ENCODE measurements around the gene CST9.
A peak's percentile ranks its signal among the peaks of the same experiment; 100 is the strongest.
"Not testable (repeated sequence)": the region's sequence is repeated elsewhere in the genome, so short reads cannot be mapped to it uniquely, and the experiment has no call there.

CST9 gene

GRCh38 chr20:23622401-23622800 lies 16.7 kb upstream of the CST9 start:
- DNase-seq: not testable (repeated sequence)

- not testable (repeated sequence) for DNase-seq
Observed at GRCh38 chr20:23620670-23621386, 15.1 kb upstream of the CST9 start.

GRCh38 chr20:23614163-23614562 lies 8.4 kb upstream of the CST9 start:
- no peak for DNase-seq

GRCh38 chr20:23613676-23614075 lies 8.0 kb upstream of the CST9 start:
- DNase-seq: no peak

- no peak for DNase-seq
Observed at GRCh38 chr20:23612396-23612795, 6.7 kb upstream of the CST9 start.

GRCh38 chr20:23609486-23610109 lies 3.9 kb upstream of the CST9 start:
- no peak for DNase-seq

- DNase-seq: no peak
Observed at GRCh38 chr20:23608251-23608846, 2.6 kb upstream of the CST9 start.

- DNase-seq: no peak
Observed at GRCh38 chr20:23607497-23608245, 2.0 kb upstream of the CST9 start.

GRCh38 chr20:23606652-23607049 lies 934 bp upstream of the CST9 start:
- peak; percentile 84 for DNase-seq

GRCh38 chr20:23604306-23604705 lies 1.4 kb downstream of the CST9 start:
- DNase-seq: no peak

- DNase-seq: no peak
Observed at GRCh38 chr20:23603321-23603720, 2.4 kb downstream of the CST9 start.

GRCh38 chr20:23602699-23603098 lies 3.0 kb downstream of the CST9 start:
- no peak for DNase-seq

- no peak for DNase-seq
Observed at GRCh38 chr20:23602241-23602640, 3.5 kb downstream of the CST9 start.

GRCh38 chr20:23601715-23602114 lies 4.0 kb downstream of the CST9 start:
- no peak for DNase-seq

- DNase-seq: no peak
Observed at GRCh38 chr20:23598481-23598880, 7.2 kb downstream of the CST9 start.

- DNase-seq: no peak
Observed at GRCh38 chr20:23596579-23597250, 9.0 kb downstream of the CST9 start.

GRCh38 chr20:23595941-23596340 lies 9.8 kb downstream of the CST9 start:
- DNase-seq: no peak

- peak; percentile 19 for DNase-seq
Observed at GRCh38 chr20:23588434-23589403, 17.0 kb downstream of the CST9 start.

GRCh38 chr20:23587631-23588030 lies 18.1 kb downstream of the CST9 start:
- no peak for DNase-seq

- DNase-seq: no peak
Observed at GRCh38 chr20:23586735-23587525, 18.8 kb downstream of the CST9 start.
